Nasal cavity respiratory epithelium epithelial cell of viscerocranial mucosa (primary cell): ENCODE measurements around the gene GPRC5A. TPM values are rescaled to one million over a fixed set of nuclear protein-coding genes. Genes with fewer than 3 reads are reported as not detected.

Experiments used
- total RNA-seq: library from RNA; depleted of rRNA; stranded (reverse); fragments of >200 nt; gene quantifications from 2 replicates; pipeline ENCODE4 v1.2.3, GENCODE V29; 2014

GPRC5A gene
- total RNA-seq, result 18.8 and 20.4 TPM in 2 replicates

DNA sequence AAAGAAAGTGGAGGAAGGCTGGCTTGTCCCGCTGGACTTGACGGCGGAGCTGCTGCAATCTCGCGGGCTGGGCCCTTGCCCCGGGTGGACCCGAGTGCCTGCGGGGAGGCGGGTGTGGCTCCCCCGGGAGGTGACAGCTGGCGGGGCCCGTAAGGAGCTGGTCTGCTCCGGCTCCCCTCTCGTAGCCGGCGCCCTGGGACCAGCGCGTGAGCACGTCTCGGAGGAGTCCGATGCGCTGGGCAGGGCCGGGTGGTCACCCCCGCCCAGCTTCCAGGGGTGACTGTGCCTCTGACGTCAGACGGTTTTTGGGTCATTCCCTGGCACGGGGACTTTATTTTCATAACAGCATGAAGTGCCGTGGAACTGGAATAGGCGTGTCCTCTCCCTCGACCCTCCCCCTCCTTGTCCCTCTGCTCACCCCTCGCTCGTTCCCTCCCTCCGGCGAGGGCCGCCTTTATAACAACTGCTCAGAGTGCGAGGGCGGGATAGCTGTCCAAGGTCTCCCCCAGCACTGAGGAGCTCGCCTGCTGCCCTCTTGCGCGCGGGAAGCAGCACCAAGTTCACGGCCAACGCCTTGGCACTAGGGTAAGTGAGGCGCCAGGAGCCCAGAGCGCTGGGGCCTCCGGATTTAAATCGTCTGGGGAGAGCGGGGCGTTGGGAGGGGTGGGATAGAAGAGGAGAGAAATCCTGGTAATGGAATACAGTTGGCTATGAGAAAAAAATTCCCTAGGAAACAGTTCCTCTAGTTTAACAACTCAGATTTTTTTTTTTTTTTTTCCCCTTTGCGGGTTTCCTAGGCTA is at the start of gene GPRC5A:
Gene GPRC5A, plus strand, starts transcription at position 483 of the 801 bp plus-strand sequence. CDS start 16,688 bp downstream, outside the sequence.

DNA sequence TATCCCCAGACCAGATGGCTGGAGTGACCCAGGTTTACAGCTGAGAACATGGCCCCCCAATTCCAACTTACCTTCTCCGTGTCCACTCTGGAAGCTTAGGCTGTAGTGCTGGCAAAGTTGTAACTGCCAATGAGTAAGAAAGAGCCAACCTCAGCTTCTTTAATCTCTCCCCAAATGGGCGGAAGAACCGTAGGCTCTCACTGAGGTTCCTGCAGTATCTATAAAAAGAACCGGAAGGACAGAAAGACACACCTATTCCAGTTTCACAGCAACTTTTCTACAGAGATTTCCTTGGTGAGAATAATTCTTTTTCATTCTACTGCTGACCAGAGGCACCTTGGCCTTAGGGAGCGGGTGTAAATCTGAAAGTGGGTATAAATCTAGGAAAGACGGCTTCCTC is 60.7 kb downstream of the GPRC5A start, which contains the start of gene GPRC5D:
Gene GPRC5D, minus strand, starts transcription at position 135 of the 400 bp plus-strand sequence. CDS start 1,786 bp downstream, outside the sequence.

Other genes starting within 250 kb of the GPRC5A start
- not detected in 2 replicates for gene GPR19, start 195.4 kb upstream of the GPRC5A start, total RNA-seq
- 24.1 and 73.1 TPM in 2 replicates for gene CDKN1B, start 174.2 kb upstream of the GPRC5A start, total RNA-seq
- gene APOLD1, start 105.9 kb upstream of the GPRC5A start, total RNA-seq, result 2.1 and 4.1 TPM in 2 replicates
- gene DDX47, start 78.2 kb upstream of the GPRC5A start, total RNA-seq, result 56.0 and 59.2 TPM in 2 replicates
- gene GPRC5D, start 60.6 kb downstream of the GPRC5A start, total RNA-seq, result not detected in 2 replicates
- gene HEBP1, start 108.7 kb downstream of the GPRC5A start, total RNA-seq, result 5.5 and 20.9 TPM in 2 replicates
- gene FAM234B, start 152.8 kb downstream of the GPRC5A start, total RNA-seq, result 3.4 and 11.0 TPM in 2 replicates
- not detected in 2 replicates for gene GSG1, start 212.1 kb downstream of the GPRC5A start, total RNA-seq